D721Med (cell line): ENCODE results near the gene POC1A.

Experiments used
- DNase-seq: peaks from one replicate; pipeline ENCODE4 v3.0.0; 2011; ENCODE audit warnings: low spot score; ENCODE audit not compliant: insufficient read length
- FAIRE-seq: peaks from 2 replicates; lab custom pipeline; 2011; peaks lifted over from hg19 to GRCh38; lab: Jason Lieb, UNC
- CTCF ChIP-seq: IDR thresholded peaks from 2 replicates; pipeline ENCODE4 v1.5.1; 2012; ENCODE audit warnings: mild to moderate bottlenecking, control low read depth; ENCODE audit not compliant: insufficient read depth; ENCODE audit errors: missing control alignments

Gene POC1A

DNA sequence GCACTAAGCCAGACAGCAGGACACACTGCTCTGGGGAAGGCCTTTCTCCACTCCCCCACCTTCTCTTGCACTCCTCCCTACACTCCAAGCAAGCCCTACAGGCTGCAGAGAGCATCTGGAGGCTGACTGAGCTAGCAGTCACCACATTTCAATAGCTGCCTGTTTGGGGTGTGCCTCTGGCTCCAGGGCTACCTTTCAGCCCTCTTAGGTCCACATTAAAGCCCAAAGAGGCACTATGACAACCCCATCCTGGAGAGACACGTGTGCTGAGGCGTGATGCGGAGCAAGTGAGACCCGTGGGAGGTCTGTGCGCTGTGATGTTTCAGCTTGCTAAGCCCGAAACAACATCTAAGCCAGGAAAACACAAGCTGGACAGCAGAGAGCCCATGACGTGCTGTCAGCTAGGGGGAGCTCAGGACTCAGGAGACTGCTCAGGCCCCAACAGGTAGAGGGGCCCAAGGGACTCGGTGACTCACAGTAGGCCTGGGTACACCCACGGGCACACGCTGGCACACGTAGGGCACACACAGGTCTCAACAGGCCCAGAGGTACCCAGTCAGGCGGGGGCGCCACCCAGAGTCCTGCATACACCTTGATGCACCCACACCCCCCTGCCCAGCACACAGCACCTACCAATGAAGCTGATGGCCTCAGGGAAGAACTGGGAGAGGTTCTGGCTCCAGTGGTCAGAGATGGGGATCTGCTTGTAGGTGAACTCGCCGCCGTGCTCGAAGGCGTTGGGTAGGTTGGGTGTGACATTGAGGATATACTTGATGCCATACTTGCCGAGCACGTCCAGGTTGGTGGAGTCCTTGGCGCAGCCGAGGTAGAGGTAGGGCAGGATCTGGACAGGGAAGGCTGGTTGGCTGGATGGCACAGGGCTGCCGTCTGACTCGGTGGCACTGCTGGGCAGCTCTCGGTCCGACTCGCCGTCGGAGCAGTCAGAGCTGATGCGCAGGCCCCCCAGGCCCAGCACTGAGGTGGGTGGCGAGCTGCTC is 100.6 kb downstream of the POC1A start:
- FAIRE-seq (no peak), DNase-seq (no peak)
- peak; percentile 26 for TF ChIP-seq CTCF

- FAIRE-seq = no peak
- DNase-seq = no peak
Observed at GRCh38 chr3:52052831-52053306, 101.4 kb downstream of the POC1A start.

GRCh38 chr3:52051444-52051843 is 102.8 kb downstream of the POC1A start:
- DNase-seq (no peak), FAIRE-seq (no peak)
- no peak for TF ChIP-seq CTCF

More at GRCh38 chr3:52052831-52053306, 101.4 kb downstream of the POC1A start:
- peak; percentile 30 for TF ChIP-seq CTCF

DNA sequence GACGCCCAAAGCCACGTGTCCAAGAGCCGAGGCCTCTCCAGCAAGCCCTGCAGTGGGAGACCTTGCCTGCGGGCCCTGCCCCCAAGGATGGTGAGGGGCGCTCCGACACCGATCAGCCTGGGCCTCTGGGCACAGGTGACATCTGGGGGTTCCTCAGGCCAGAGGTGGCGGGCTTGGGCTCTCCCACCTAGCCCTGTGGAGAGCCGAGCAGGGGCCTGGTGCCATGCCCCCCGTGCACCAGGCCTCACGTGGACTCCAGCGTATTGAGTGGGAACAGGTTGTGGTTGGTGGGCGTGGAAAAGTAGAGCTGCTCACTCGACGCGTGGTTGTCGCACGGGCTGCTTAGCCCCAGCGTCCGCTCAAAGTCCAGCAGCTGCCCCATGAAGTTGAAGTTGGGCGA is 103.7 kb downstream of the POC1A start:
- FAIRE-seq = no peak
- TF ChIP-seq CTCF = no peak
- DNase-seq = no peak

GRCh38 chr3:52049503-52049902 is 104.7 kb downstream of the POC1A start:
- DNase-seq = no peak
- no peak for FAIRE-seq
- TF ChIP-seq CTCF = no peak

DNA sequence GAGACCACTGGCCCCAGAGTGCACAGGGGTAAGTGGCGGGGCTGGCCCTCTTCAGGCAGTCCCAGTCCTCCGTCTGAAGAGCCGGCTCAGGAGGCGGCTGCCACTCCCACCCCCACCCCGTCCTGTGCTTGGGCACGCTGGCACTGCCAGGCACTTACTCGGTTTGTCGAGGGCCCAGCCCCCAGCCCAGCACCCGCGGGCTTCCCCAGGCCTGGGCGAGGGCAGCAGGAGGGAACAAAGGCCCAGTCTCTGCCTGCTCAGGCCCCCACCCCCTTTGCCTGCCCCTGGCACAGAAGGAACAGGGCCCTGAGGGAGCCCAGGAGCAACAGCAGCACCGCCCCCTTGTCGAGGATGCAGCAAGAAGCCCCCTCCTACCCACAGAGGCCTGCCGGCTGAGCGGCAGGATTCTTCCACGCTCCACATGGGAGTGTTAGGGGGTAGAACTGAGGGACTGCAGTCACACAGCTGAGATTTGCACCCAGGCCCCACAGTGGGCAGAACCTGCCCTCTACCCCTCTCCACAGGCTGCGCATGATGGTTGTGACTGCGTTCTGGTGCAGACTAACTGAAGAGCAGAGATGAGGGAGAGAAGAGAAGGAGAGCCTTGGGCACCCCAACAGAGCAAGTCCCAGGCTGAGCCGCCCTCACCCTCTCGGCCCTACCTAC is 106.8 kb downstream of the POC1A start:
- FAIRE-seq = no peak
- no peak for DNase-seq
- TF ChIP-seq CTCF = no peak

DNA sequence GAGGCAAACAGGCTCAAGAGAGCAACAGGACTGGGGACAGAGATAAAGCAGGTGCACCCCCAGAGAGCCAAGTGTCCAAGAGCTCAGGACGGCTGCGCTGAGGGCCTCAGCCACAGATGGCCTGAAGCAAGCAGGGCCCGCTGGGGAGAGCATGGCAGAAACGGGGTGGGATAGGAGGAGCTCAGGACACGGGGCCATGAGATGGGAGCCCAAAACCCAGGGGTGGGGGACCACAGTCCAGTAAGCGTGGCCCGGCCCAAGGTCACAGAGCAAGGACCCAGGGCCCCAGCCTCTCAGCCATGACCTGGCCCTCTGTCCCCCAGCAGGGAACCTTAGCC is 107.4 kb downstream of the POC1A start:
- no peak for TF ChIP-seq CTCF
- no peak for DNase-seq
- no peak for FAIRE-seq
